ENCODE data around the gene EFR3B.

DNA sequence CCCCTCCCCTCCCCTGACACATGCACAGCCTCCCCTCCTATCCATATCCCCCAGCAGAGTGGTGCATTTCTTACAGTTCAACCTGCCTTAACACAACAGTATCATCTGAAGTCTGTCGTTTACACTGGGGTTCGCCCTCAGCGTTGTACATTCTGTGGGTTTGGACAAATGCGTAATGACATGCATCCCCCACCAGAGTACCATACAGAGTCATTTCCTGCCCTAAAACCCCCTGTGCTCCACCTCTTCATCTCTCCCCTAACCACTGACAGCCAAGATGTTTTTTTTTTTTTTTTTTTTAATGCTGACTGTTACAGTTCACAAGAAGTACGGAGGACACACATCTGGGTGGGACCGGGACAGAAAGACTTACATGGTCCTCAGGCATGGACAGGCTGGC is 103.9 kb downstream of the EFR3B start:
- TF ChIP-seq, protein P1, sequence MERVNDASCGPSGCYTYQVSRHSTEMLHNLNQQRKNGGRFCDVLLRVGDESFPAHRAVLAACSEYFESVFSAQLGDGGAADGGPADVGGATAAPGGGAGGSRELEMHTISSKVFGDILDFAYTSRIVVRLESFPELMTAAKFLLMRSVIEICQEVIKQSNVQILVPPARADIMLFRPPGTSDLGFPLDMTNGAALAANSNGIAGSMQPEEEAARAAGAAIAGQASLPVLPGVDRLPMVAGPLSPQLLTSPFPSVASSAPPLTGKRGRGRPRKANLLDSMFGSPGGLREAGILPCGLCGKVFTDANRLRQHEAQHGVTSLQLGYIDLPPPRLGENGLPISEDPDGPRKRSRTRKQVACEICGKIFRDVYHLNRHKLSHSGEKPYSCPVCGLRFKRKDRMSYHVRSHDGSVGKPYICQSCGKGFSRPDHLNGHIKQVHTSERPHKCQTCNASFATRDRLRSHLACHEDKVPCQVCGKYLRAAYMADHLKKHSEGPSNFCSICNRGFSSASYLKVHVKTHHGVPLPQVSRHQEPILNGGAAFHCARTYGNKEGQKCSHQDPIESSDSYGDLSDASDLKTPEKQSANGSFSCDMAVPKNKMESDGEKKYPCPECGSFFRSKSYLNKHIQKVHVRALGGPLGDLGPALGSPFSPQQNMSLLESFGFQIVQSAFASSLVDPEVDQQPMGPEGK (CRISPR knock-in tag; IDR thresholded peaks at IDR 0.05; ENCODE audit: borderline replicate concordance): no peak
- TF ChIP-seq CSDC2 (CRISPR knock-in tag; IDR thresholded peaks at IDR 0.05): no peak
- TF ChIP-seq OSR1 (CRISPR knock-in tag; IDR thresholded peaks at IDR 0.05): no peak
- no peak for TF ChIP-seq ZFP3 (CRISPR knock-in tag; IDR thresholded peaks at IDR 0.05)
- no peak for TF ChIP-seq ZFP30 (CRISPR knock-in tag; IDR thresholded peaks at IDR 0.05)
- TF ChIP-seq RARB (CRISPR knock-in tag; IDR thresholded peaks at IDR 0.05): no peak
- TF ChIP-seq CREB5 (CRISPR knock-in tag; IDR thresholded peaks at IDR 0.05; ENCODE audit: low read depth): no peak
- no peak for TF ChIP-seq ZC3H10 (CRISPR knock-in tag; IDR thresholded peaks at IDR 0.05)
- TF ChIP-seq PPARA (CRISPR knock-in tag; IDR thresholded peaks at IDR 0.05; ENCODE audit: borderline replicate concordance): no peak
- TF ChIP-seq SNAI2 (CRISPR knock-in tag; IDR thresholded peaks at IDR 0.05): no peak

Measured in SK-N-SH treated with all-trans-retinoic acid at 6 μM for 48 hours (cell line).